GM12801 (cell line): ENCODE measurements around the gene DCAF15.

Experiments
- CTCF ChIP-seq: IDR thresholded peaks from one replicate; pipeline ENCODE4 v1.5.1; 2011; ENCODE audit warnings: control low read depth; ENCODE audit not compliant: insufficient read length; ENCODE audit errors: extremely low read depth

DCAF15 gene

GRCh38 chr19:13982773-13983172 lies 30.5 kb downstream of the DCAF15 start:
- no peak for TF ChIP-seq CTCF

- TF ChIP-seq CTCF = no peak
Measured at GRCh38 chr19:13983213-13983889, 31.0 kb downstream of the DCAF15 start.

GRCh38 chr19:13984186-13984585 lies 31.9 kb downstream of the DCAF15 start:
- TF ChIP-seq CTCF = no peak

GRCh38 chr19:13984875-13985741 lies 32.8 kb downstream of the DCAF15 start:
- no peak for TF ChIP-seq CTCF

GRCh38 chr19:13985771-13986347 lies 33.5 kb downstream of the DCAF15 start:
- no peak for TF ChIP-seq CTCF

- TF ChIP-seq CTCF = no peak
Measured at GRCh38 chr19:13986348-13986904, 34.1 kb downstream of the DCAF15 start.
